IMR-90 (cell line): ENCODE measurements around the gene RNF213. TPM values are rescaled to one million over a fixed set of nuclear protein-coding genes. Genes with fewer than 3 reads are reported as not detected.
A peak's percentile ranks its signal among the peaks of the same experiment; 100 is the strongest.

ENCODE experiments used
- ATAC-seq: fragments of 200-7000 bp; cut with Tn5 transposase; 2 replicates; pipeline ENCODE4 v1.9.1; 2020; ENCODE audit warnings: low read depth, mild to moderate bottlenecking, moderate library complexity
- BruUV-seq: library from RNA; stranded (reverse); fragments of 400-500 nt; replicated peaks from 2 replicates; lab custom pipeline; 2021; lab: Mats Ljungman, UMichigan
- CTCF ChIA-PET: fragments of 300-600 bp; formaldehyde crosslinking; extraction: SDS; loops from one replicate; lab custom pipeline; 2021; ENCODE audit warnings: antibody characterized with exemption; lab: Yijun Ruan, JAX
- POLR2A ChIA-PET: fragments of 300-600 bp; sonication (Branson Sonifier 250); formaldehyde crosslinking; loops from one replicate; lab custom pipeline; 2022; ENCODE audit warnings: antibody characterized with exemption; ENCODE audit not compliant: unreplicated experiment; lab: Charles Lee
- DNase-seq: peaks from one replicate; pipeline ENCODE4 v3.0.0; 2013
- H2AFZ ChIP-seq: replicated peaks from 2 replicates; pipeline ENCODE3; 2013; ENCODE audit warnings: low read length, mild to moderate bottlenecking; ENCODE audit not compliant: poor library complexity
- H2AK5ac ChIP-seq: 2 replicates; pipeline ENCODE4 v1.6.1; 2013; ENCODE audit warnings: low read depth, low read length, inconsistent platforms
- H2AK9ac ChIP-seq: replicated peaks from 2 replicates; pipeline ENCODE3; 2013; ENCODE audit warnings: mild to moderate bottlenecking, low read depth, low read length, moderate library complexity; ENCODE audit not compliant: poor library complexity
- H2BK120ac ChIP-seq: 2 replicates; pipeline ENCODE4 v1.6.1; 2013; ENCODE audit warnings: low read depth, low read length, inconsistent platforms
- H2BK15ac ChIP-seq: 3 replicates; pipeline ENCODE4 v1.6.1; 2013; ENCODE audit warnings: low read depth, low read length, inconsistent platforms
- H2BK20ac ChIP-seq: 2 replicates; pipeline ENCODE4 v1.6.1; 2013; ENCODE audit warnings: low read depth, mild to moderate bottlenecking, inconsistent platforms, low read length, moderate library complexity
- H2BK5ac ChIP-seq: 2 replicates; pipeline ENCODE4 v1.6.1; 2013; ENCODE audit warnings: mild to moderate bottlenecking, low read depth, low read length, inconsistent platforms; ENCODE audit not compliant: poor library complexity, severe bottlenecking
- H3K14ac ChIP-seq: replicated peaks from 2 replicates; pipeline ENCODE4 v1.6.1; 2013; ENCODE audit warnings: low read depth, low read length, inconsistent platforms
- H3K18ac ChIP-seq: 2 replicates; pipeline ENCODE4 v1.6.1; 2013; ENCODE audit warnings: low read depth, low read length, control low read depth
- H3K23ac ChIP-seq: 2 replicates; pipeline ENCODE4 v1.6.1; 2013; ENCODE audit warnings: low read depth, low read length, inconsistent platforms
- H3K27ac ChIP-seq: 2 replicates; pipeline ENCODE4 v1.5.1; 2013; ENCODE audit warnings: mild to moderate bottlenecking, control low read depth, low read length; ENCODE audit not compliant: insufficient read depth
- H3K27me3 ChIP-seq: 2 replicates; pipeline ENCODE4 v1.6.1; 2013; ENCODE audit warnings: low read length; ENCODE audit not compliant: control insufficient read depth, insufficient read depth
- H3K36me3 ChIP-seq: 2 replicates; pipeline ENCODE4 v1.6.1; 2013; ENCODE audit warnings: low read length, mixed read lengths; ENCODE audit not compliant: control insufficient read depth, insufficient read depth
- H3K4ac ChIP-seq: 2 replicates; pipeline ENCODE4 v1.6.1; 2013; ENCODE audit warnings: low read depth, low read length, inconsistent platforms
- H3K4me1 ChIP-seq: 2 replicates; pipeline ENCODE4 v1.6.1; 2013; ENCODE audit warnings: low read length, mixed read lengths; ENCODE audit not compliant: control insufficient read depth, insufficient read depth
- H3K4me2 ChIP-seq: 2 replicates; pipeline ENCODE4 v1.6.1; 2013; ENCODE audit warnings: low read depth, mild to moderate bottlenecking, control low read depth, low read length, moderate library complexity
- H3K4me3 ChIP-seq: 2 replicates; pipeline ENCODE4 v1.5.1; 2013; ENCODE audit warnings: low read depth, mild to moderate bottlenecking, control low read depth, low read length, moderate library complexity; ENCODE audit not compliant: insufficient read depth
- H3K56ac ChIP-seq: 2 replicates; pipeline ENCODE4 v1.6.1; 2013; ENCODE audit warnings: low read length, inconsistent platforms; ENCODE audit not compliant: insufficient read depth; ENCODE audit errors: extremely low read depth
- H3K79me1 ChIP-seq, 2 experiments: 2 replicates each; pipeline ENCODE4 v1.6.1; 2013; ENCODE audit warnings: low read length in 2 of 2, inconsistent platforms in 1 of 2, low read depth in 1 of 2
- H3K9ac ChIP-seq: 2 replicates; pipeline ENCODE4 v1.6.1; 2013; ENCODE audit warnings: low read depth, low read length, control low read depth
- H3K9me1 ChIP-seq: 2 replicates; pipeline ENCODE4 v1.6.1; 2013; ENCODE audit warnings: low read length, inconsistent platforms; ENCODE audit not compliant: insufficient read depth
- H3K9me3 ChIP-seq: 2 replicates; pipeline ENCODE4 v1.6.1; 2013; ENCODE audit warnings: low read length; ENCODE audit not compliant: control insufficient read depth, insufficient read depth
- H4K20me1 ChIP-seq: 2 replicates; pipeline ENCODE4 v1.6.1; 2013; ENCODE audit warnings: low read length, inconsistent platforms; ENCODE audit not compliant: insufficient read depth
- H4K5ac ChIP-seq: 2 replicates; pipeline ENCODE4 v1.6.1; 2013; ENCODE audit warnings: mild to moderate bottlenecking, low read depth, low read length, control low read depth
- H4K8ac ChIP-seq, 2 experiments: 2 replicates each; pipeline ENCODE4 v1.6.1; 2013; ENCODE audit warnings: low read depth in 2 of 2, low read length in 2 of 2, control low read depth in 1 of 2, inconsistent platforms in 1 of 2
- H4K91ac ChIP-seq: 2 replicates; pipeline ENCODE4 v1.6.1; 2013; ENCODE audit warnings: low read depth, low read length, inconsistent platforms; ENCODE audit not compliant: insufficient read depth
- BHLHE40 ChIP-seq: fragments of 150-350 bp; IDR thresholded peaks from 2 replicates; pipeline ENCODE4 v1.6.1; 2016; ENCODE audit warnings: mild to moderate bottlenecking, low read depth, low read length
- CEBPB ChIP-seq: IDR thresholded peaks from 2 replicates; pipeline ENCODE4 v1.6.1; 2012; ENCODE audit warnings: low read depth, low read length, improper control_type of control experiment
- CHD1 ChIP-seq: IDR thresholded peaks from 2 replicates; pipeline ENCODE4 v1.6.1; 2012; ENCODE audit warnings: low read depth, low read length, improper control_type of control experiment
- FOS ChIP-seq: fragments of 150-350 bp; IDR thresholded peaks from 2 replicates; pipeline ENCODE4 v1.6.1; 2016; ENCODE audit warnings: low read depth, low read length
- MAFK ChIP-seq: IDR thresholded peaks from 2 replicates; pipeline ENCODE4 v1.6.1; 2012; ENCODE audit warnings: low read depth, low read length, improper control_type of control experiment
- MAZ ChIP-seq: IDR thresholded peaks from 2 replicates; pipeline ENCODE4 v1.6.1; 2012; ENCODE audit warnings: low read depth, mild to moderate bottlenecking, low read length, improper control_type of control experiment, moderate library complexity, borderline replicate concordance
- MXI1 ChIP-seq: IDR thresholded peaks from 2 replicates; pipeline ENCODE4 v1.6.1; 2012; ENCODE audit warnings: low read depth, mild to moderate bottlenecking, low read length, moderate library complexity, borderline replicate concordance
- NFE2L2 ChIP-seq: fragments of 150-350 bp; IDR thresholded peaks from 2 replicates; pipeline ENCODE4 v1.6.1; 2016; ENCODE audit warnings: low read depth, mild to moderate bottlenecking, low read length
- POLR2A ChIP-seq: IDR thresholded peaks from 2 replicates; pipeline ENCODE4 v1.6.1; 2012; ENCODE audit warnings: mild to moderate bottlenecking, low read depth, low read length
- RAD21 ChIP-seq: IDR thresholded peaks from 2 replicates; pipeline ENCODE4 v1.6.1; 2012; ENCODE audit warnings: low read length, improper control_type of control experiment
- RCOR1 ChIP-seq: IDR thresholded peaks from 2 replicates; pipeline ENCODE4 v1.6.1; 2012; ENCODE audit warnings: mild to moderate bottlenecking, low read length, improper control_type of control experiment; ENCODE audit not compliant: insufficient replicate concordance
- RFX5 ChIP-seq: IDR thresholded peaks from 2 replicates; pipeline ENCODE4 v1.8.0; 2012; ENCODE audit warnings: low read depth, mild to moderate bottlenecking, low read length, moderate library complexity
- SMC3 ChIP-seq: fragments of 150-350 bp; IDR thresholded peaks from 2 replicates; pipeline ENCODE4 v1.6.1; 2016; ENCODE audit warnings: low read depth, mild to moderate bottlenecking, antibody characterized with exemption, low read length, moderate library complexity
- WGBS, 2 experiments: methylation state at CpG; one replicate each; pipeline versions ENCODE4 v1.1.5 to v1.1.7; 2013; ENCODE audit warnings: missing lambda C conversion rate in 2 of 2; ENCODE audit not compliant: insufficient read length in 1 of 2; ENCODE audit errors: extremely low coverage in 2 of 2; 5-methylcytosine and 5-hydroxymethylcytosine counted together
- dilution Hi-C: fragments of 300-500 bp; cut with HindIII; formaldehyde crosslinking; loops from one replicate; pipeline ENCODE4 v1.14.3; 2018; ENCODE audit warnings: low sequenced_read_pairs; ENCODE audit not compliant: unreplicated experiment
- in situ Hi-C: fragments of 300-500 bp; cut with MboI; formaldehyde crosslinking; loops from 3 replicates; pipeline ENCODE4 v1.14.3; 2019; ENCODE audit warnings: low sequenced_read_pairs, inconsistent platforms, mixed read lengths
- intact Hi-C: fragments of 100-400 bp; cut with micrococcal nuclease; formaldehyde crosslinking; loops from 2 replicates; pipeline ENCODE4 v1.10.0; 2022
- polyA plus RNA-seq, 3 experiments: library from polyadenylated mRNA; depleted of rRNA; stranded (reverse); fragments of >200 nt; gene quantifications; 2 replicates each; pipeline ENCODE4 v1.2.3, GENCODE V29; 2012; ENCODE audit warnings: low replicate concordance in 1 of 3
- total RNA-seq: library from RNA; depleted of rRNA; stranded (reverse); fragments of >200 nt; gene quantifications from 2 replicates; pipeline ENCODE4 v1.2.3, GENCODE V29; 2012
- TF ChIP-seq, protein P1 (sequence below): conservative IDR thresholded peaks from 2 replicates; pipeline ENCODE4 v1.5.1; 2012; ENCODE audit warnings: mild to moderate bottlenecking, low read depth, low read length, improper control_type of control experiment
- TF ChIP-seq, protein P2 (sequence below): fragments of 150-350 bp; IDR thresholded peaks from 2 replicates; pipeline ENCODE4 v1.6.1; 2016; ENCODE audit warnings: low read depth, mild to moderate bottlenecking, low read length, moderate library complexity, borderline replicate concordance
- TF ChIP-seq, protein P3 (sequence below): fragments of 150-350 bp; IDR thresholded peaks from 2 replicates; pipeline ENCODE4 v1.6.1; 2017; ENCODE audit warnings: mild to moderate bottlenecking, antibody characterized with exemption, low read length, low read depth

The RNF213 gene
- total and polyA plus RNA-seq, 2 of the 4 experiments (the other 2 are of a cell fraction) = 23.4 to 36.0 TPM

GRCh38 chr17:80339731-80340456, 79.2 kb downstream of the RNF213 start:
- no peak overlapping the region for H2BK15ac ChIP-seq
- no peak overlapping the region for H3K4me3 ChIP-seq
- no peaks in the 10 kb centered on the region for H3K9me3 ChIP-seq
- intact Hi-C loops (no loop called here), in situ Hi-C loops (no loop called here), dilution Hi-C loops (no loop called here)
- TF ChIP-seq RAD21 = no peak
- no peak for TF ChIP-seq FOS
- no peak for TF ChIP-seq CHD1
- TF ChIP-seq MAFK = no peak
- no peak for TF ChIP-seq NFE2L2
- no peak for TF ChIP-seq BHLHE40
- TF ChIP-seq, protein P1, sequence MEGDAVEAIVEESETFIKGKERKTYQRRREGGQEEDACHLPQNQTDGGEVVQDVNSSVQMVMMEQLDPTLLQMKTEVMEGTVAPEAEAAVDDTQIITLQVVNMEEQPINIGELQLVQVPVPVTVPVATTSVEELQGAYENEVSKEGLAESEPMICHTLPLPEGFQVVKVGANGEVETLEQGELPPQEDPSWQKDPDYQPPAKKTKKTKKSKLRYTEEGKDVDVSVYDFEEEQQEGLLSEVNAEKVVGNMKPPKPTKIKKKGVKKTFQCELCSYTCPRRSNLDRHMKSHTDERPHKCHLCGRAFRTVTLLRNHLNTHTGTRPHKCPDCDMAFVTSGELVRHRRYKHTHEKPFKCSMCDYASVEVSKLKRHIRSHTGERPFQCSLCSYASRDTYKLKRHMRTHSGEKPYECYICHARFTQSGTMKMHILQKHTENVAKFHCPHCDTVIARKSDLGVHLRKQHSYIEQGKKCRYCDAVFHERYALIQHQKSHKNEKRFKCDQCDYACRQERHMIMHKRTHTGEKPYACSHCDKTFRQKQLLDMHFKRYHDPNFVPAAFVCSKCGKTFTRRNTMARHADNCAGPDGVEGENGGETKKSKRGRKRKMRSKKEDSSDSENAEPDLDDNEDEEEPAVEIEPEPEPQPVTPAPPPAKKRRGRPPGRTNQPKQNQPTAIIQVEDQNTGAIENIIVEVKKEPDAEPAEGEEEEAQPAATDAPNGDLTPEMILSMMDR = no peak
- TF ChIP-seq RFX5 = no peak
- no peak for TF ChIP-seq MAZ
- TF ChIP-seq, protein P2, sequence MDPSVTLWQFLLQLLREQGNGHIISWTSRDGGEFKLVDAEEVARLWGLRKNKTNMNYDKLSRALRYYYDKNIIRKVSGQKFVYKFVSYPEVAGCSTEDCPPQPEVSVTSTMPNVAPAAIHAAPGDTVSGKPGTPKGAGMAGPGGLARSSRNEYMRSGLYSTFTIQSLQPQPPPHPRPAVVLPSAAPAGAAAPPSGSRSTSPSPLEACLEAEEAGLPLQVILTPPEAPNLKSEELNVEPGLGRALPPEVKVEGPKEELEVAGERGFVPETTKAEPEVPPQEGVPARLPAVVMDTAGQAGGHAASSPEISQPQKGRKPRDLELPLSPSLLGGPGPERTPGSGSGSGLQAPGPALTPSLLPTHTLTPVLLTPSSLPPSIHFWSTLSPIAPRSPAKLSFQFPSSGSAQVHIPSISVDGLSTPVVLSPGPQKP = no peak
- TF ChIP-seq RCOR1 = no peak
- no peak for TF ChIP-seq POLR2A
- TF ChIP-seq MXI1 = no peak
- TF ChIP-seq CEBPB = no peak
- TF ChIP-seq SMC3 = no peak
- TF ChIP-seq, protein P3, sequence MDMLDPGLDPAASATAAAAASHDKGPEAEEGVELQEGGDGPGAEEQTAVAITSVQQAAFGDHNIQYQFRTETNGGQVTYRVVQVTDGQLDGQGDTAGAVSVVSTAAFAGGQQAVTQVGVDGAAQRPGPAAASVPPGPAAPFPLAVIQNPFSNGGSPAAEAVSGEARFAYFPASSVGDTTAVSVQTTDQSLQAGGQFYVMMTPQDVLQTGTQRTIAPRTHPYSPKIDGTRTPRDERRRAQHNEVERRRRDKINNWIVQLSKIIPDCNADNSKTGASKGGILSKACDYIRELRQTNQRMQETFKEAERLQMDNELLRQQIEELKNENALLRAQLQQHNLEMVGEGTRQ = no peak
- BruUV-seq = TSS peak; percentile 92
- H3K36me3 ChIP-seq = peaks cover 70% of the 10 kb centered on the region
- no peak overlapping the region for H2AK9ac ChIP-seq
- DNase-seq (no peak), ATAC-seq (no peak)
- H3K9me1 ChIP-seq = 0 out of 2 replicates have a peak, but pooled peaks cover 3% of the 10 kb centered on the region
- H2AFZ ChIP-seq = no peak overlapping the region
- H2BK5ac ChIP-seq = no peak overlapping the region
- H3K18ac ChIP-seq = no peak overlapping the region
- no peak overlapping the region for H4K8ac ChIP-seq
- H4K20me1 ChIP-seq = no peaks in the 10 kb centered on the region
- H2BK120ac ChIP-seq = no peak overlapping the region
- H3K4me1 ChIP-seq = no peaks in the 10 kb centered on the region
- WGBS, 2 experiments = 96% methylated on average over 15 of the region's 36 CpGs; no CpG with 5 or more reads in 1 of the 2 experiments
- CTCF ChIA-PET = no interaction called here
- H3K23ac ChIP-seq = no peak overlapping the region
- no peak overlapping the region for H3K27ac ChIP-seq
- H3K4me2 ChIP-seq = no peak overlapping the region
- H3K56ac ChIP-seq = no peak overlapping the region
- no peak overlapping the region for H4K91ac ChIP-seq
- H4K5ac ChIP-seq = no peak overlapping the region
- H2AK5ac ChIP-seq = no peak overlapping the region
- no peak overlapping the region for H3K9ac ChIP-seq
- peaks cover 0 to 5% of the 10 kb centered on the region in 2 experiments; a peak in 2 of 4 replicates for H3K79me1 ChIP-seq
- no peaks in the 10 kb centered on the region for H3K27me3 ChIP-seq
- H2BK20ac ChIP-seq = no peak overlapping the region
- no peak overlapping the region for H3K14ac ChIP-seq
- H3K4ac ChIP-seq = no peak overlapping the region
- POLR2A ChIA-PET = no interaction called here
